ENCODE measurements around the gene GASK1A.
"Not testable (repeated sequence)": the region's sequence is repeated elsewhere in the genome, so short reads cannot be mapped to it uniquely, and the experiment has no call there.

Gene GASK1A

DNA sequence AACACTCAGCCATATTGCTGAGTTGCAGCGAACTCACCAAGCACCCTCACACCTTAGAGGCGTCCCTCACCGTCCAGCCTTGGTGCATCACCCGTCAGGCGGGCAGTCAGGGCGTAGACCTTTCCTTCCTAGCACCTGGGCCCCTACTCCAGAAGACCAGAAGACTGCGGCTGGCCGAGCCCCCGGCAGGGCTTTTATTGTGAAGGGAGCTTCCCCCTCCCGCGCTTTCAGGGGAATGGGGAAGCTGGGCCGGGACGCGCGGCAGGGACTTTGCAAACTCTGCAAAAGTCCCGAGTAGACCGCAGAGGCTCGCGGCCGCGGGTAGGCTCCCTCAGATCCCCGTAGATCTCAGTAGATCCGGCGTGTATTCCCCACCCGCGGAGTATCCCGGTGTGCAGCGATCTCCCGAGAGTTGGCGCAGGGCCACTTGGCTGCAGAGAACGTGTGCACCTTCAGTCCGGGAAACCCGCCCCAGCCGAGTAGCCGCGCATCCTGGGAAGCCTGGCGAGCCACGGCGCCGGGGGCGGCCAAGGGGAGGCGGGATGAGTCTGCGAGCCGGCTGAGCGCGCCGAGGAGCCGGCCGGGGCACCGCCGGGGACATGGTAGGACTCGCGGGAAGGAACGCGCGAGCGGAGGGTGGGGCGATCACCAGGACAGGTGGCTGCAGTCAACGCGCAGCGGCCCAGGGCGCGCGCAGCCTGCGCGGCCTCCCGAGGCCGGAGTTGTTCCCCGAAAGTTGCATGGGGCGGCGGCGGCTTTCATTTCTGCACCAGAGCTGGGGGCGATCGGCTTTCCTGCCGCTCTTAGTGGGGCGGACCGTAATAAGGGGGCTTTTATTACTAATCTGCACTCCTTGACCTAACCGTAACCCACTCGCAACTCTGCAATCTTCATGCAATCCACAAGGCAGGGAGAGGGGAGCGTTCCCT is at the start of gene GASK1A:
TSS of gene GASK1A (plus strand) at position 268 of the 929 bp plus-strand sequence. CDS start at position 600, 332 bp downstream.
- DNase-seq (ENCODE audit: low read depth, low spot score): no peak

DNA sequence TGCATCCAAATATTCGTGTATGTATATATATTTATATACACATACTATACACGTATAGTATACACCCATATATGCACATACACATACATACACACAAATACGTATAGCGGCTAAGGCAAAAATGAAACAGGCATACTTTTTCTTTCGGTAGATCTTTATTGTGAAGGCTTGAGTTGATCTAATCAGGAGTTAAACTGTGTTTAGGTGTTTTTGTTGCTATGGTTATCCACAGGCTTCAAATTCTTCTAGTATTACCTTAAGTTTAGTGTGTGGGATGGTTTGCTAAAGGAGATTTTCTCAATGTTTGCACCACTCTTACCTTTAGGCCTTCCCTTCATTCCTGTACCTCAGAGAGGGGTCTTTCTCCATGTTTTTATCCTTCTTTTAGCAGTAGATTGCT is 45.0 kb upstream of the GASK1A start:
- no peak for DNase-seq (ENCODE audit: low read depth, low spot score)

DNA sequence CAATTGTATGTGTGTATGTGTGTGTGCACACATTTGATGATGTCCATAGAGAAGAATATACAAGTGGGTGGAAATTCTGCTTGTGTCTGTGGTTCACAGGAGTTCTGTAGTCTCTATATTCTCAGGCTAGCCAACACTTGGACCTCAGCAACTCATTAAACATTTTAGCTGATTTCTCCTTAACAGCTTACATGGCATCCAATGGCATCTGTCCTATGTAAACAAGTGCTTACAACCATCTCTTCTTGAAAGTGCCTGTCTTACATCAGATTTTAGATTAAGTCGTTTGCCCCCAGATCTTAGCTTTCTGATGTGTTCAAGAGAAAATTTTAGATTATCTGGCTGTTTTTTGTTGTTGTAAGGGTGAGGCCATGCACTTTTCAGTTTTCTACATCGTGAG is 44.2 kb upstream of the GASK1A start:
- DNase-seq (ENCODE audit: low read depth, low spot score): no peak

GRCh38 chr3:42935472-42935871 is 43.6 kb upstream of the GASK1A start:
- DNase-seq (ENCODE audit: low read depth, low spot score): no peak

DNA sequence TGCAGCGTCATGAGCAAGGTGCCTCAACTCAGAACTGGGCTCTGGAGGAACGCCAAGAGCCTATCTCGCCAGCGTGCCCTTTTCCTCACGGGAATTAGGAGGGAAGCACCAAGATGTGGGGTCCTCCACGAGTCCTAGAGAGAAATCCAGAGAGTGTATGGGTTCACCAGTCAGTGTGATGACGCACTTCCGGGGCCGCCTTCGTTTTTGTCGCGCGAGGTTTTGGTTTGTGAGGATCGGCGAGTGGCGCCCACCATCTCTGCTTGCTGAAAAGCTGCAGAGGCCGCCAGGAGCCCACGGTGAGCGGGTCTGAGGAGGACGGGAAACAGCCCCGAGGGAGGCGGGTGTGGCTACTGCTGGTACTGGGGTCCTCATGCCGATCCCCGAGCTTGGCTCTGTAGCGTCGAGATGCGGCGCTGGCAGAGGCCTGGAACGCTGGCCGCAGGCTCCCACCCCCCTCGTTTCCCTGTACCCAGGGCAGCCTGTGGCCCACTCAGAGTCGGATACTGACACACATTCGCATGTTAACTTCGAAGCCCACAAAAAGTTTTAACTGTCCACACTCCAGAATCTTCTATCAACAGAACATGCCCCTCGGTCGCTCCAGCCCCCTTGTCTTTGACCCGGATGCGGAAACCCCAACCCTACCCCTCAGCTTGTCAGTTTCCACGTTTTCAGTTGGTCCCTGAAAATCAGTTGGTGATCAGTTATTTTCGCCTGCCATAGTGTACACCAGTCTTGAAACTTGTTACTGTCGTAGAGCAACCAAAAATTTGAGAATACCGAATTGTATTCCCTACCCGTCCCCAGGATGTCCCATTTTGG is 42.7 kb upstream of the GASK1A start:
- no peak for DNase-seq (ENCODE audit: low read depth, low spot score)

GRCh38 chr3:42937334-42937733 is 41.8 kb upstream of the GASK1A start:
- no peak for DNase-seq (ENCODE audit: low read depth, low spot score)

GRCh38 chr3:42942693-42943092 is 36.4 kb upstream of the GASK1A start:
- DNase-seq (ENCODE audit: low read depth, low spot score): no peak

DNA sequence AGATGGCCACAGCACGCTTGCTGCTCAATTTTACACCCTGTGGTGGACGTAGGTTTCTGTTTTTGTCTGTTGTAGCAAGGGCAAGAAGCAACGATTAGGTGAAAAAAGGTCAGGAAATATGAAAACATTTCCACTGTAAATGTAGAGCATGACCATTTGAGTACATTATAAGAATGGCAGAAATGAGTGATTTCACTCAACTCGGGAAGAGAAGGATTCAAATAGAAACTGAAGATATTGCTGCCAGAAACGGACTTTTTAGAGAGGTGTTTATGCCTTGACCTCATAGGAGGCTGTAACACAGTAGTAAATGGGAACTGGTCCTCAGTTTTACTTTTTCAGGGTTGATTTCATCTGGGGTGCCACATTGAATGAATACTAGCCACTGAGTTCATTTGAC is 33.1 kb upstream of the GASK1A start:
- DNase-seq (ENCODE audit: low read depth, low spot score): no peak

DNA sequence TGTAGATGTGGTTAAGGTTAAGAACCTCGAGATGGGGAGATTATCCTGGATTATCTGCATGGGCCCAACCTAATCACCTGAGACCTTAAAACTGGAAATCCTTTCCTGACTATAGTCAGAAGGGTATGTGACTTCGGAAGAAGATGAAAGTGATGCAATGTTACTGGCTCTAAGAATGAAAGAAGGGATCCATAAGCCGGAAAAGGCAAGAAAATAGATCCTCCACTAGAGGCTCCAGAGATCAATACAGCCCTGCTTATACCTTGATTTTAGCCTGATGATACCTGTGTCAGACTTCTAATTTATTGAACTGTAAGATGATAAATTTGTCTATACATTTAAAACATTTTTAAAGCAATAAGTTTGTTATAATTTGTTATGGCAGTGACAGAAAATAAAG is 21.5 kb upstream of the GASK1A start:
- no peak for DNase-seq (ENCODE audit: low read depth, low spot score)

DNA sequence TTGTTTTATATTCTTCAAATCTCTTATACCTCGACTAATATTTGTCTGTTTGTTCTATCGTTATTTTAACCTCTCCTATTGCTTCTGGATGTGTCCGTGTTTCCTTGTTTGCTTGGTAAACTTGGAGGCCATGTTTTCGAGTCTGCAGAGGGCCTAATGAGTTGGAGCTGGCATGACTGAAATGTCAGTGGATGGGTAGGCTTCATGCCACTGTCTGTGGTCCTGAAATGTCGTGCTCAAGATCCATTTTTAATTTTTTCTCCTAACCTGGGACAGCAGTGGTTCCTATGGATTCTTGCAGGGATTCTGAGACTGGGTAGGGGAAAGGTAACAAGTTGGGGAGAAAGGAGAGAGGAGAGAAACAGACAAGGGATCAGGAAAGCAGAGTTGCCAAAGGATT is 18.8 kb upstream of the GASK1A start:
- no peak for DNase-seq (ENCODE audit: low read depth, low spot score)

GRCh38 chr3:42960786-42961185 is 18.3 kb upstream of the GASK1A start:
- DNase-seq (ENCODE audit: low read depth, low spot score): no peak

DNA sequence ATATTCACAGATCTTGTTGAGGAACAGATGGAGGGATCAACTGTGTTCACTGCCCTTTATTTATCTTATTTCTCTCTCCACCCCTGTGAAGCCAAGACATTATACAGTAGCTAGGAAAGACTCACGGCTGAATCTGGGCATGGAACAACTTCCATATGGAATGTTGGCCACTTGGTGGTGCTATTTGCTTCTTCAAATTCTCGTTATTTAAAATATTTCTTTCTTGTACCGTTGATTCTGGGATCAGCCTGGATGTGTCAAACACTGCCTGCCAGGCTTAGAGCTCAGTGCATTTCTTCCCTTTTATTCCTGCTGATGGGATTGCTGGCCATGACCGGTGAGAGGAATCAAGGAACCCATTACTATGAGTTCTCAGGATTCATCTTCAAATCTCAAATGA is 17.5 kb upstream of the GASK1A start:
- DNase-seq (ENCODE audit: low read depth, low spot score): no peak

DNA sequence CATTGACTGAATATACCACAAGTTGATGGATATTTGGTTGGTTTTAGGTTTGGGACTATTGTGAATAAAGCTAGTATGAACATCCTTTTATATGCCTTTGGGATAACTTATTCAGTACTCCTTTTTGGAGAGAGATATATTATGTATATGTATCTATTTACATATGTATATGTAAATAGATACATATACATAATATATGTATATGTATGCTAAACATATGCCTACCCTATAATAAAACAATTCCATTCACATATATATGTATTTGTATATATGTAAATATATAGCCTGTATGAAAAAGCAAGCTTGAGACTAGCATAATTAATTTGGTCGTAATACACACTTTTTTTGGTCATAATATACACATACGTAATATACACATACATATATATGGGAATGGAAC is 15.8 kb upstream of the GASK1A start:
- DNase-seq (ENCODE audit: low read depth, low spot score): no peak

DNA sequence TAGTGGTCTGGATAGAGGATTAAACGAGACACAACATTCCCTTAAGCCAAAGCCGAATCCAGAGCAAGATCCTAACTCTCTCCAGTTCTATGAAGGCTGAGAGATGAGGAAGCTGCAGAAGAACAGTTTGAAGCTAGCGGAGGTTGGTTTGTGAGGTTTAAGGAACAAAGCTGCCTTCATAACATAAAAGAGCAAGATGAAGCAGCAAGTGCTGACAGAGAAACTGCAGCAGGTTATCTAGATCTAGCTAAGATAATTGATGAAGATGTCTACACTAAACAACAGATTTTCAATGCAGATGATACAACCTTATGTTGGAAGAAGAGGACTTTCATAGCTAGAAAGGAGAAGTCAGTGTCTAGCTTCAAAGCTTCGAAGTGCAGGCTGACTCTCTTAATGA is 14.8 kb upstream of the GASK1A start:
- DNase-seq (ENCODE audit: low read depth, low spot score): no peak

DNA sequence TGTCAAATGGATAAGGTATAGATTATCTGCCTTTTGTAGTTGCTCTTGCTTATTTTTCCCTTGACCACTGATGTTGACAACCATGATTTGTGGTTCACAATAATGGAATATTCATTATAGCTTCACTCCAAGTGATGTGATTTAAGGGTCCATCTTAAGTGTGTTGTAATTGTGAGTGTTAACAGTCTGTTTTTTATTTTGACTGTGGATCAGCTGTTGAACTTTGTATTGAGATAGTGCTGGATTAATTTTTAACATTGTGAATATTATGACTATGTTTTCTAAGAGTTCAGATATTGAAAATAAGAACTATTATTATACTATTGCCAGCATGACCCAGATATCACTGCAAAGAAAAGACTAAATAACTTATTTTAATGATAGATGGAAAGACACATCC is 8.6 kb upstream of the GASK1A start:
- no peak for DNase-seq (ENCODE audit: low read depth, low spot score)

- no peak for DNase-seq (ENCODE audit: low read depth, low spot score)
Measured at GRCh38 chr3:42970976-42971772, 7.9 kb upstream of the GASK1A start.

- DNase-seq (ENCODE audit: low read depth, low spot score): not testable (repeated sequence)
Measured at GRCh38 chr3:42974906-42975305, 4.2 kb upstream of the GASK1A start.

- no peak for DNase-seq (ENCODE audit: low read depth, low spot score)
Measured at GRCh38 chr3:42975456-42975855, 3.7 kb upstream of the GASK1A start.

- no peak for DNase-seq (ENCODE audit: low read depth, low spot score)
Measured at GRCh38 chr3:42975955-42976354, 3.2 kb upstream of the GASK1A start.

DNA sequence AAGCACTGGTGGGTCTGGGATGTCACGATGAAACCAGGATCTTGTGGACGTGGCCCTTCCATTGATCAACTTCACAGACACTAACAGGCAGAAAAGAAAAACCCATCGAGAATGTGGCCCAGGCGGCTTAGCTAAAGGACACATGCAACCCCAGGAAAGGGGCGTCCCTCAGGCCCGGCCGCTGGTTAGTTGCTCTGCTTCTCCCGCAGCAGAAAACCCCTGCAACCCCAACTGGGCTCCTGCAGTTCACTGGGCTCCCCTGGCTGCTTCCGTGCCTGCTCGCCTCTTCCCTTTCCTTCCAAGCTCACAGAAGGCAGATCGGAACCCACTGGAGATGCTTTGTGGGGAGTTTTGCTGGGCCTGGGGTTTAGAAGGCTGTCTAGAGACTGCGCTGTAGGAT is 1.1 kb downstream of the GASK1A start:
- DNase-seq (ENCODE audit: low read depth, low spot score): no peak

- DNase-seq (ENCODE audit: low read depth, low spot score): no peak
Measured at GRCh38 chr3:42980909-42981308, 1.8 kb downstream of the GASK1A start.

Measured in activated naive CD8-positive, alpha-beta T cell treated with anti-CD3 and anti-CD28 coated beads, Interleukin-2, amount 50 U/mL, for 16 hours (primary cell).